Measurements from ENCODE around the gene RABGEF1.

DNA sequence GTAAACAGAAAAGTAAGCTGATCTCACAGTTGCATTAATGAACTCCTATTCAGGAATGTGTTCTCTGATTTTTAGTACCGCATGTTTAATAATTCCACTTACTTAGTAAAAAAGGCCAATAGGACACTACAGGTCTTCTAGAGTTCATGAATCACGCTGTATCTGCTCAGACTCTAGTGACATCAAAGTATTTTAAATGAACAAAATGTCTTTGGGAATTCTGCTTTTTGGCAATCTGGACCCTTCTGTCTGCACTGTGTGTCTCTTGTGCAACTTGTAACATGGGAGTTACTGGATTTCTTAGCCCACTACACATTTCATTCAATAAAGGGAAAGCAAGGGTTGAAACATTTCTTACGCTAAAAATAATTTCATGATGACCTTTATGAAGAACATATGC, 50.2 kb downstream of the RABGEF1 start:
- TF ChIP-seq POLR2A (IDR thresholded peaks at IDR 0.05; ENCODE audit: low read depth, low read length) (no peak), SPI1 (IDR thresholded peaks at IDR 0.05; ENCODE audit: low read depth, low read length) (no peak), TAF1 (IDR thresholded peaks at IDR 0.05; ENCODE audit: low read depth, low read length) (no peak), POLR2AphosphoS5 (IDR thresholded peaks at IDR 0.05; ENCODE audit: low read depth, low read length) (no peak)

All from GM12891 (cell line).